GM21423 (cell line): Measurements from ENCODE around the gene ANGEL1.

Experiments used
- ATAC-seq: cut with Tn5 transposase; IDR thresholded peaks from one replicate; pipeline ENCODE4 v1.9.1; 2021; ENCODE audit warnings: mild to moderate bottlenecking, moderate library complexity; ENCODE audit not compliant: unreplicated experiment

Gene ANGEL1

GRCh38 chr14:76780360-76780759 is 32.3 kb downstream of the ANGEL1 start:
- ATAC-seq, result no peak

GRCh38 chr14:76780058-76780345 is 32.7 kb downstream of the ANGEL1 start:
- ATAC-seq, result no peak

DNA sequence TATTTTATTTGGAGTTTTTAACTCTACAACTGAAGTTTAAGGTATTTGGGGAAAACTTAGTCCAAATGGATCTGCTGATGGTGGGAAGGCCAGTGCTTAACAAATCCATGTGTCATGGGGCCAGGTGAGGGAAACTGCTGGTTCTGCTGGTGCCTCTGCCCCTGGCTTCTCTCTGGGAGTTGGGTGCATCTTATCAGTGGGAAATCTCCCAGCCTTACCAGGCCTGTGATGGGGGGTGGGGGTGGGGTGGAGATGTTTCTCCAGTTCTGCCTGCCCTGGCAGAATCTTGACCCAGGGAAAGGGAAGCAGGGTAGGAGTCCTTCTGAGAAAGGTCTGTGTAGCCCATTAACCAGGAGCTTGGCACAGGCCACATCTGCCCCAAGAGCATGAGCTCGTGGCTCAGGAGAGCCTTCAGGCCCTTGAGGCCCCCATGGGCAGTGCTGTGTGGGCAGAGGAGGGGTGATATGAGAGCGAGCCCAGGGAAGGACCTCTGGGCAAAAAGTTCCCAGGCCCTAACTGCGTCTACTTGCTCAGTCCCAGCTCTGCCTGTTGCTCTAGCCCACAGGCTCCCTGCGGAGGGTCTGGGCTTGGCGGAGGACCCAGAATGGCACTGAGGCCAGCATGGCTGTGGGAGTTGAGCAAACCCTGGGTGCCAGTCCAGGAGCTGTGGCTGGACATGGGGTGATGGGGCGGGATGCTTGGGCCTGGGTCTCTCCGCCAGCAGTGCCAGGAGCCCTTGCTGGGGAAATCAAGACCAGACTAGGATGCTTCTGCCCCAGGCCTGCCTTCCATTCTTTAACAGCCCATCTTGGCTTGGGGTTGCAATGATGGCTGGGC is 33.2 kb downstream of the ANGEL1 start:
- no peak for ATAC-seq

GRCh38 chr14:76778546-76779215 is 34.0 kb downstream of the ANGEL1 start:
- ATAC-seq, result no peak

DNA sequence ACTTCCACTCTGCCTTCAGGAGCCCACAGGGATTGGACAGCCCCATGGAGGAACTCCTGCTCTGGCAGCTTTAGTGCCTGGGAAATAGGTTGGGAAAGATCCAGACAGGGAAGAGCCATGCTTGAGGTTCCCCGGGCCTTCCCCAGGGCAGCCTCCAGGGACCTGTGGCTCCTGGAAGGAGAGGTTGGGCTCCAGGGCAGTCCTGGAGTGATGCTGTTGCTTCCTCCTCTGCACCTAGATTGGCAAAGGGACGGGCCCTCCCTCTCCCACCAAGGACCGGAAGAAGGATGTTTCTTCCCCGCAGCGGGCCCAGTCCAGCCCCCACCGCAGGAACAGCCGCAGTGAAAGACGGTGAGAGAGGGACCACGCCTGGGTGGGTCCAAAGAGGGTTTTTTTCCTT is 35.0 kb downstream of the ANGEL1 start:
- ATAC-seq, result no peak

DNA sequence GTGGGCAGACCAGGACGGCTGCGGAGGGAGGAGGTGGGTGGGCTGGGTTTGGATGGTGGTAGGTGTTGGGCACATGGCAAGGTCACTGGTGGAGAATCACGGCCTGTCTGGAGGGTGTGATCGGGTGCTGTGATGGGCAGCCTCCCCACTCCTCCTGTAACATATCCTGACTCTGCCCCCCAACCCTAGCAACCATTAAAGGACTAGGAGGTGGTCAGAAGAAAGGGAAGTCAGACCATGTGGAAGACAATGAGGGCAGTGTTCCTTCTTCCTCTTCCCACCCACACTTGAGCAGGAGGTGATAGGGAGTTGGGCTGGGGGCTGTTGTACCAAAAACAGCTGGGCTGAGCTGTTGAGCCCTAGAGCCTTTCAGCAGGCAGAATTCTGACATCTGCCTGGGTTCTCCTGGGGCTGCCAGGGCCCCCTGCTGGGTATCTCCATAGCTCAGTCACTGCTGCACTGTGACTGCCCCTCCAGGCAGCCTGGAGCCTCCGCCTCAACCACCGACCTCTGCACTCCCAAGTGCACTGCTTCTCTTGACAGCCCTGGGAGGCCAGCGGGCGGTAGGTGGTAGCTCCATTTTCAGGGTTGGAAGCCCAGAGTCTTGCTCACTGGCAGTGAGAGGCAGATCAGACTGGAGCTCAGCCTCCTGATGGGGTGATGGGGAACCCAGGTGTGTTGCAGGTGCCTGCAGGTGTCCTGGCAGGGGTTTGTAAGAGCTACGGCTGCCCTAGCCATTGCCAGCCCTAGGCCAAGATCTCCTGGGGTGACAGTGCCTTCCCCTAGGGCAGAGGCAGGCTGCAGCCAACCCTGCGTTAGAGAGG is 36.0 kb downstream of the ANGEL1 start:
- no peak for ATAC-seq

DNA sequence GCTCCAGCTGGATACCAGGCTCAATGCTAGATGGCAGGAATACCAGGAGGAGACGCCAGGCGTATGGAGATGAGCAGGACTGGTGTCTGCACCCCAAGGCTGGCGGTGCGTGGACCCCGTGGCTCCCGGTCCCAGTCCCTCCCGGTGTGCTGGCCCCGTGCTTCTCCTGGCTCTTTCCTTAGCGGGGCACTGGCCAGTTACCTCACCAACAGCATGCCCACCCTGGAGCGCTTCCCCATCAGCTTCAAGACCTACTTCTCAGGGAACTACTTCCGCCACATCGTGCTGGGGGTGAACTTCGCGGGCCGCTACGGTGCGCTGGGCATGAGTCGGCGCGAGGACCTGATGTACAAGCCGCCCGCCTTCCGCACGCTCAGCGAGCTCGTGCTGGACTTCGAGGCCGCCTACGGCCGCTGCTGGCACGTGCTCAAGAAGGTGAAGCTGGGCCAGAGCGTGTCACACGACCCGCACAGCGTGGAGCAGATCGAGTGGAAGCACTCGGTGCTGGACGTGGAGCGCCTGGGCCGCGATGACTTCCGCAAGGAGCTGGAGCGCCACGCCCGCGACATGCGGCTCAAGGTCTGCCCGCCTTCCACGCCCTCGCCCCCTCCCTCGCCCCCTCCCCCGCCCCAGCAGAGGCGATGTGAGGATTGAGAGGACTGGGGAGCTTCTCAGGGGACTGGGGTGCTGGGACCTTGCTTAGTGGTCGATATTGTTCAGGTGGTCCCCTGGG is 36.8 kb downstream of the ANGEL1 start:
- no peak for ATAC-seq

DNA sequence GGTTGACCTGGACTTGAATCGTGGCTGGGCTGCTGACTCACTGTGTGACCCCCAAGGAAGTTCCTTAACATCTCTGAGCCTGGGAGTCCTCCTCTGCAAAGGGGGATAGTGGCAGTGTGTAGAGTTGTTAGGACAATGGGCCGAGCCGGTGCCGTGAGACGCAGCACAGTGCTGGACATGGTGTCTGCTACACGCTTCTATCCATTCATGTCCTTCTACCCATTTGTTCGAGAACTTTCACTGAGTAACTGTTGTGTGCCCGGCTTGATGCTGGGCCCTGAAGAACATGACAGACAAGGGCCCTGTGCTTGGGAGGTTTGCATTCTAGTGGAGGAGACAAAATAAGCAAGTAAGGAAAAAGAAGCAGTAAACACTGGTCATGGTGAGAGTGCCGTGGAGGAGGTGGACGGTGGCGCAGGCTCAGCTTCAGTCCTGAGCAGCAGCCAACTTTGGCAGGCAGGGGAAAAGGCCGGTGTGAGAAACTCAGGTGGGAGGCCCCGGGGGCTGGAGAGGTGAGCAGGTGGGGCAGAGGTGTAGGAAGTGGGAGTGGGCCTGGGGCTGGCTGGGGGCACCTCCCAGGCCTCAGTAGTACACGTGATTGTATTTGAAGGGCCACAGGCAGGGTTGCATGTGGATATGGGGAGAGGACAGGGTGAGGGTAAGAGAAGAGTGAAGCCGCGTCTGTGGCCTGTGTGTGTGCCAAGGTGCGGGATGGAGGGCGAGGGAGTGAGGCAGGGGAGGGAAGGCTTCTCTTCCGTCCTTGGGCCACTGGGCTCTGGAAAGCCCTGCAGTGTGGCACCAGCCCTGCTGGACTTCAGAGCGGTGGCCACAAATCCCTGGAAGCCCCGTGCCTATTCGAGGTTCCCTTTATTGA is 37.6 kb downstream of the ANGEL1 start:
- no peak for ATAC-seq

DNA sequence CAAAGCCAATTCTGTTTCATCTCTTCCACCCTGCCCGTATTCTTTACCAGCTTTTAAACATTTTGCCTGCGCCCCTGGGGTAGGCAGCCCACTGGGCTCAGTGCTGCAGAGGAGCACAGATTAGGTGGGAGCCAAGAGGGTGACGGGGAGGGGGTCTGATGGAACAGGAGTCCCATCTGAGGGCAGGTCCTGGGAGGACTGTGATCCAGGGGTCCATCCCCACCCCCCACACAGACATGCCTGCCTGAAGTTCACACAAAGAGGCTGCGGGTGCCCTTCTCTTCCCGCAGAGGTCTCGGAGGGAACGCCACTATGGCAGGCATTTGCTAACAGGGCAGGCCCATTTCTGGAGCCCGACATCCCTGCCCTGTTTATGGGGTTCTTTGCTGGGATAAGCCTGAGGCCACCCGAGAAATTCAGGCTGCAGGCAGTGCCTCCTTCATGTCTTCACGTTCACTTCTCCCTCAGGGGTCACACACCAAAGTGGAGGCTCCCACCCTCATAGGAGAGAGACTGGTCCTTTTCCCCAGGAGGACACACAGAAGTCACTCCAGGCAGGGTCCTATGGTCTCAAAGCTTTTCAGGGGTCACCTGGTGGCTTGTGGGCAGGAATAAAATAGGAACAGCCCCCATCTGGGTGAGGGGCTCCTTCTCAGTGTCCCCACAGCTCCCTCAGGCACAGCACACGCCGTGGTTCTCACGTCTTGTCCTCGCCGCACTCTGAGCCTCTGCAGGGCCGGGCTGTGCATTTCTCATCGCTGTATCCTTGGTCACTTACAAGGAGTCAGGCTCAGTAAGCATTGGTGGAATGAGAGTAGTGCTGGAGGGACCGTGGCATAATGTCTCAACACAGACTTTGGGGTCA is 38.5 kb downstream of the ANGEL1 start:
- ATAC-seq, result no peak

DNA sequence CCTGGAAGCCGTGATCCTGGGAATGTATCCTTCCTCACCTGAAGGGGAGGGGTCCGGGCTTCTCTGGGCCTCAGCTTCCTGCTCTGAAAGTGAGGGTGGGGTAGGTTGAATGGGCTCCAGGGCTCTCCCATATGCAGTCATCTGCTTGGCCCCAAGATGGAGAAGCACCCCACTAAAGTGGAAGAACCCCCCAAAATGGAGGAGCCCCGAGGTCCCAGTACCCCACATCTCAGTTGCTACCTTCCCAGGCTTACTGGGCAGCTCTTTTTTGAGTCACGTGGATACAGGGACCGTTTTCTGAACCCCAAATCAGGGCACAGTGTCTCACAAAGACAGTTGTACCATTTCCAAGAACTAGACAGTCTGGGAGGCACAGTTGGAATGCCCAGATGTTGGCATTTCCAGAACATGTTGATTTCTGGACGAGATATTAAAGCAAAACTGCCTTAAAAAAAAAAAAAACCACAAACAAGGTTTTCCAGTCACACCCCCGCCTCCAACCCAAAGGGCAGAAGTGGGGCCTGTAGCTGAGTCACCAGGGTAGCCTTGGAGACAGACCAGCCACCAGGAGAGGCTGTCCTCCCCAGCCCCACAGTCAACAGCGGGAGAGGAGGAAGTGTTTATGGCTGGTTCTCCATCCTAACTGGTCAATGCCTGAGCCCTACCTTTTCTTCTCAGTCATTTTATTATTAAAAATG is 39.3 kb downstream of the ANGEL1 start:
- ATAC-seq, result no peak

- no peak for ATAC-seq
These were observed 40.1 kb downstream of the ANGEL1 start for GRCh38 chr14:76772300-76773187.

DNA sequence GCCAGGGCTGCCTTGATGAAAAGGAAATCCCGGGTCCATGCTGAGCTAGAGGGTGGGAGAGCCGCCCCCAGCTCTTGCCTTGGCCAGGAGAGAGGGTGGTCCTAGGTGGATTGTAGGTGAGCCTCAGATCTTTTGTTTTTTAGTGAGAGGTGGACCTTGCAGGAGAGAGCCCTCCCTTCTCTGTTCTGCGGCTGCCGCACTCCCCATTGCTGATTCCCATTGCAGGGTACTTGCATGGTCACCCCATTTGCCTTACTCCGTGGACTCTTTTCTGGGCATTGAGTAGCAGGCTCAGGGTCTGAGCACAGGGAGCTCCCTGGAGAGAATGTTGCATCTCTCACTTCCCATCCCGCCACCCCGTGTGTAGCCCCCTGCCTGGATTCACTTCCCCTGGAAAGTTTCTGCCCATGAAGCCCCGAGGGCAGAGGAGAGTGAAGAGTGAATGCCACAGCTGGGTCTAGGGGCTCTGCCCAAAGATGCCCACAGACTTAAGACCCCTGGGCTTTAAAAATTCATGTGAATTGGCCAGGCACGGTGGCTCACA is 41.2 kb downstream of the ANGEL1 start:
- no peak for ATAC-seq

DNA sequence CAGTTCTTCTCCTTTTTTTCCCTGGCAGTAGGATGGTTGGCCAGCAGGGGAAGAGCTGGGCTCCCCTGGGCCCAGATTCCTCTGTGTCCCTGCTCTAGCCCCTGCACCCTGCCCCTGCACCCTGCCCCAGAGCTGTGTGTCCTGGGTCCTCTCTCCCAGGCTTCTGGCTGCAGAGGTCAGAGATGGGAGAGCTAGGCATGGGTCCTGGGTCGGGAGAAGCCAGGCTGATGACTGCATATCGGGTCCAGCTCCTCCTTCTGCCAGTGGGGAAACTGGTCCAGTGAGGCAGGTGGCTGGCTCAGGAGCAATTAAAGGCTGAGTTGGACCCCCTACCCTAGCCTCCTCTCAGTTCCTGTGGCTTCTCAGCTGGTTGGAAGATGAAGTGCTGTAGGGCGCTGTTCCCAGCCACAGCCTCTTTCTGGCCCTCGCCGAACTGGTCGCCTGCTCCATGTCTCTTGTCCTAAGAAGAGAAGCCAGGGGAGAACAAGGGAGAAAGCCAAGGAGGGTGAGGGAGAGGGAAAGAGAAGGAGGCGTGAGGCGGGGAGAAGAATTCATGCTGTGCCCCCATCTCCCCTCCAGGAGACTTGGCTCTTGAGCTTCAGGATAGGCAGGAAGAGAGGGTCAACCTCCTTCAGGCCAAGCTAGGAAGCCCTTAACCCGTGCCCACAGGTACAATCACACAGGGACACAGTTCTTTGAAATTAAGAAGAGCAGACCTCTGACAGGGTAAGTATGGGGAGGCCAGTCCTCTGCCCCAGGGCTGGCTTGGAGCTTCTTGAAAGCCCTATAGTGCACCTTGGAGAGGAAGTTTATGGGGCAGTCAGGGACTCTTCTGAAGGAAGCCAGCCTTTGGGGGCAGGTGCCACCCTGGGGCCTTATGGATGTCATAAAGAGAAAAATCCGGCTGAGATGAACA is 41.9 kb downstream of the ANGEL1 start:
- no peak for ATAC-seq

DNA sequence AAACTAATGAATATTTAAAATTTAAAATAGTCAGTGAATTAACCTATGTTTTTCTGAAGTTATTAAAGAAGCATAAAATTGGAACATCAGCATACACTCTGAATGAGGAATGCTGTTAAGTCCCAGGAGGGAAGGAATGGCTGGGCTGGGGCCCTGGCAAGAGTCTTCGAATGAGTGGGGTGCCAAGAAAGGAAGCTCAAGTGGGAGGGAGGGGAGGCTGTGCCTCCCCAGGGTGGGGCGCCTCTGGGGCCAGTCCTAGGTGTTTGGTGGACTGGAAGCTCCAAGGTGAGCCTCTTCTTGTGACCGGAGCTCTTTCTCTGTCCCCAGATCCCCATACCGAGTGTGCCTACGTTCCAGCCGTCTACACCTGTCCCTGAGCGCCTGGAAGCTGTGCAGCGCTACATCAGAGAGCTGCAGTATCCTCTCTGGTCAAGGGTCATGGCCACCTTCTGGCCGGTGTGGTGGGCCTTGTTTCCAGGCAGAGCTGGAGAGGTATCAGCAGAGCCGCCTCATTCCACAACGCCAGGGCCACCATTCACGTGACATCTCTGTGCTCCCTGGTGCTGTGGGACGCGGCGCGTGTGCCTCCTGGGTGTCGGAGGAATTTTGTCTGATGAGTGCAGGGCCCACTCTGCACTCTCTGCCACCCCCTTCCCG is 42.9 kb downstream of the ANGEL1 start:
- no peak for ATAC-seq

GRCh38 chr14:76768671-76769500 is 43.8 kb downstream of the ANGEL1 start:
- ATAC-seq, result no peak
